Stimulated activated CD8-positive, alpha-beta memory T cell treated with anti-CD3 and anti-CD28 coated beads, Interleukin-2, amount 100 ng/mL, for 1 hour (primary cell): ENCODE data around the gene SNX25.
"Not testable (repeated sequence)": the region's sequence is repeated elsewhere in the genome, so short reads cannot be mapped to it uniquely, and the experiment has no call there.

Experiments used
- DNase-seq, 2 donors: peaks; one replicate each; pipeline ENCODE4 v3.0.0-alpha.2; 2020; ENCODE audit warnings: low read depth in 2 of 2

The SNX25 gene

DNA sequence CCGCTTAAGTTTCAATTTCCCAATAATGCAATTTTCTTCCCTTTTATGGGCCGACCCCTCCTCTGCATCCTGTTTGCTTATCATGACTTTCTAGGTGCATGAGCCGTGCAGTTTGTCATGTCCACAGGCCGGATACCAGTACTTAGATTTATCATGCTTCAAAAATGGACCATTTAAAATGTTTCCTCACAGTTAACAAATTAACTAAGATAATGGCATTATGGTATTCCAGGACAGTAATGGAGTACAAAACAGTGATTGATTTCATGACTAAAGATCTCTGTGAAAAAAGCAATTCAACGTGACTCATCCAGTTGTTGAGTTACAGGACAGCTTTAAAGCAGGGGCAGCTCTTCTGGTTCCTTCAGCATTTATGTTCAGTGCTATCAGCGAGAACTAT is 23.0 kb downstream of the SNX25 start:
- no peak for DNase-seq

DNA sequence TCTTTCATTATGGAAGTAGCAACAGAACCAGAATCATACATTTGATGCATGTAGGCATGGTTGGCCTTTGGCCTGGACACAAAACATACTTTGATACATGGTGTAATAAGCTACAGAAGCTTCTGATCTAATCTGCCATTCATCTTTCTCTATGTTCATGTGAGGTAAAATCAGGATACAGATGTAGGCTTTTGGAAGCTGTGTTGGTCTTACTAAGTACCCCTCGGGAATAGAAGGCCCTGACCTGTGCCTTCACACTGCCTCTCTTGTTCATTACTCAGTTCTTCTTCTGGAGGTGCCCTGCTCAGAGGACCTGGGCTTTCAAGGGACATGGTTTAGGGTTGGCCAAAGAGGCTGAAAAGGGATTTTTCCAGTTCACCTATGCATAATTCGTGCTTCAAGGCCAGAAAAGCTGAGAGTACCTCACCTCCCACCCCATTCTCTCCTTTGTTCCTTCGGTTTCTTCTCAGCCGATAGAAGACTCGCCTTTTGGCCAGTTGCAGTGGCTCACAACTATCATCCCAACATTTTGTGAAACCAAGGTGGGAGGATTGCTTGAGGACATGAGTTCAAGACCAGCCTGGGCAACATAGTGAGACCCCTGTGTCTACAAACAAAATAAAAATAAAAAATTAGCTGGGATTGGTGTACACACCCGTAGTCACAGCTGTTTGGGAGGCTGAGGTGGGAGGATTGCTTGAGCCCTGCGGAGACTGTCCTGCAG is 25.9 kb downstream of the SNX25 start:
- no peak for DNase-seq

DNA sequence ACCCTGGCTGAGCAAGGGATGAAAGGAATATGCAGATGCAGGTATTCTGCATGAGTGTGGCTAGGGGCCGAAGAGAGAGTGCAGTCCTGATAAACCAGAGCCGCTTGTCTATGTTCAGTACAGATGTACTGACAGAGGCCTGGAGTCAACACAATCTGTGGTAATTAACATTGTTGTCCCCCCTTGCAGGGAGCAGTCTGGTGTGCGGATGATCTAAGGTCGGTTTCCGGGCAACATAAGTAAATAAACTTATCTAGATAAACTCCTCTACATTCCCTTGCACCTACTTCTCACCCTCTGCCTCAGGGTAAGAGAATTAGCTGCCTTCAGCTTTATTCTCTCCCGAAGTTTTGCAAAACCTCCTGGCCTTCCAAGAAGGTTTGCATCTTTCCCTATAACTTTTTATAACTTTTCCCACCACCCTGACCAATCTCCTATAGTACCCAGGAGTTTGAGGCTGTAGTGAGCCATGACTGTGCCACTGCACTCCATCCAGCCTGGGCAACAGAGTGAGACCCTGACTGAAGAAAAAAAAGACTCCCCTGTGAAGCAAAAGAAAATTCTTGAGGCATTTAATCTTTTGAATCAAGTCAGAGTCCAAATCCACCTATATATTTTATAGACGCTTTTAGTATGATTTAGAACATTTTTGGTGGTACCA is 26.6 kb downstream of the SNX25 start:
- DNase-seq = no peak

DNA sequence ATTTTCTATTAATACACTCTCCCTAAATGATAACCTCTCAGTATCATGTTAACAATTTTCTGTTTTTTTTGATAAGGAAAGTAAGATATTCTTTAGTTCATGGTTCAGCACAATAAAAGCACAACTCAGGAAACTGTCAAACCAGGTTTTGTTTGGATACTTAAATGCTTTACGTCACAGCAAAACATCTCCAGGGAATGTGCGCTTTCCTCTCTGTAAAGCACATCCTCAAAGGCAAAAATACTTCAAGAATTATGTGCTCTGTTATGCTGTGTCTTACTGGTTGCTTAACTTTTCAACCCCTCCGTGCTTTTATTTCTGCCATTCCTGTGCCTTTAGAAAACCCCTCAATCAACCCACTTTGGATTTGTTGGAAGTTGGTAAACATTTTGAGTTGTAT is 27.8 kb downstream of the SNX25 start:
- DNase-seq = no peak

DNA sequence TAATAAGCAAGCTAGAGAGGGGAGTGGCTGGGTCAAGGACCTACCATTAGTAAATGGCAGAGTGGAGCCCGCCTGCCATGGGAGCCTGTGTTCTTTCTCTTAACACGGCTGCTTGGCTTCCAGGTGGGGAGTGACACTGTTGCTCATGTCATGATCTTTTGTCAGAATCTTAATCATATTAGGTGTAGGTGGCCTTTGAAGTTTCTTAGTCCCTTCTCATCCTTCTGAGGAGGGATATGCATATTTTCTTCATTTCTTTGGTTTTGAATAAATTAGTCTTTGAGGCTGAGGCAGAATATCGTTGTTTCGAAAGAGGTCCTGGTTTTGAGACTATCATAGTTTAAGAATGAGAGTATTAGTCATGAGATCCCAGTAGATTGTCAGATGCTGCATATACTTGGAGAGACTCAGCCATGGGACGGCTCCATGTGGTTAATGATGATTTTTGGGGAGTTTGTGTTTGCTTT is 28.9 kb downstream of the SNX25 start:
- no peak for DNase-seq

DNA sequence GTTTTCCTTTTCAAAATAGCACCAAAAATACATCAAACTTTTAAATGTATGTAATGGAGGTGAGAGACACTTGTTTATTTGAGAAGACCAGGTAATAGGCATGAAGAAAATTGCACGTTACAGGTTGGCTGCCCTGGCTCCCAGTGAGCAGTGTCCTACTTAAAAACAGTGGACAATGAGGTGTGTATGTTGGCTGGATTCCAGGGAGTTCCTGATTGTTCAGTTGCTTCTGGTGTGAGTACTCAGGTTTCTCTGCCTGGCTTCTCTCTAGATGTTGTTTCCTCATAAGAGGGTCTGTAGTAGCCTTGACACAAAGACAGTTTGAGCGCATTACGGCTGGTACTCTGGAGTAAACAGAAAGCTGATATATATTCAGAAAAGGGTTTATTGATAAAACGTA is 29.4 kb downstream of the SNX25 start:
- DNase-seq = no peak

DNA sequence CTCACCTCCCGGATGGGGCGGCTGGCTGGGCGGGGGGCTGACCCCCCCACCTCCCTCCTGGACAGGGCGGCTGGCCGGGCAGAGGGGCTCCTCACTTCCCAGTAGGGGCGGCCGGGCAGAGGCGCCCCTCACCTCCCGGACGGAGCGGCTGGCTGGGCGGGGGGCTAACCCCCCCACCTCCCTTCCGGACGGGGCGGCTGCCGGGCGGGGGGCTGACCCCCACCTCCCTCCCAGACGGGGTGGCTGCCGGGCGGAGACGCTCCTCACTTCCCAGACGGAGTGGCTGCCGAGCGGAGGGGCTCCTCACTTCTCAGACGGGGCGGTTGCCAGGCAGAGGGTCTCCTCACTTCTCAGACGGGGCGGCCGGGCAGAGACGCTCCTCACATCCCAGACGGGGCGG is 31.1 kb downstream of the SNX25 start:
- not testable (repeated sequence) for DNase-seq

DNA sequence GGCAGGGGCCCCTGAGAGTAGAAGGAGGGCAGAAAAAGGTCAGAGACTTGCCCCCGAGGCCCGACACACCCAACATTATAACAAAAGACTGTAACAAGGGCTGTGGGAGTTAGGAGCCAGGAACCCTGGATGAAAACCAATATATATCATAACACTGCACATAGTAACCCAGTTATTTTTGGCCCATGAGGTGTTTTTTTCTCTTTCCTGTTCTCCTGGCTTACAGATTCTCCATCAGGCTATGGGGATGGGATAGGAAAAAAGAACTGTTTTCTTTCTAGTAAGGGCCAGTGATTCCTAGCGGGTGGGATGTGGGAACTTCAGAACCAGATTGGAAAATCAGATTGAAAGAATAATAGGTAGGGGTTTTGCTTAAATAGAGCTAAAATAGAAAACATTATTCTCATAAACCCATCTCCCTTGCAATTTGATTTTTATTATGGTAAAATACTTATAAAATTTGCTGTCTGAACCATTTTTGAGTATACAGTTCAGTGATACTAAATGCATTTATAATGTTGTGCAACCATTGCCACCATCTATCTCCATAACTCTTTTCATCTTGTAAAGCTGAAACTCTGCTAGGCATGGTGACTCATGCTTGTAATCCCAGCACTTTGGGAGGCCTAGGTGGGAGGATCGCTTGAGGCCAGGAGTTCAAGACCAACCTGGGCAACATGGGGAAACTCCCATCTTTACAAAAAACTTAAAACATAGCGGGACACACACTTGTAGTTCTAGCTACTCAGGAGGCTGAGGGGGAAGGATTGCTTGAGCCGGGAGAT is 33.5 kb downstream of the SNX25 start:
- DNase-seq = no peak

DNA sequence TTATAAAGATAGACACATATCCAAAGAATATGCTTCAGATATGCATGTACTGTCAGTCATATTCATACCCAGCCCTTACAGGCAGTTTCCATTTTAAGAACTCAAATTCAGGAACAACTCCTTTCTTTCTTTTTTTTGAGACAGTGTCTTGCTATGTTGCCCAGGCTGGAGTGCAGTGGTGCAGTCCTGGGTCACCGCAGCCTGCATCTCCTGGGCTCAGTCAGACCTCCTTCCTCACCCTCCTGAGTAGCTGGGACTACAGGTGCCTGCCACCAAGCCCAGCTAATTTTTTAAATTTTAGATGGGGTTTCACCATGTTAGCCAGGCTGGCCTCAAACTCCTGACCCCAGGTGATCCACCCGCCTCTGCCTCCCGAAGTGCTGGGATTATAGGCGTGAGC is 34.5 kb downstream of the SNX25 start:
- no peak for DNase-seq

DNA sequence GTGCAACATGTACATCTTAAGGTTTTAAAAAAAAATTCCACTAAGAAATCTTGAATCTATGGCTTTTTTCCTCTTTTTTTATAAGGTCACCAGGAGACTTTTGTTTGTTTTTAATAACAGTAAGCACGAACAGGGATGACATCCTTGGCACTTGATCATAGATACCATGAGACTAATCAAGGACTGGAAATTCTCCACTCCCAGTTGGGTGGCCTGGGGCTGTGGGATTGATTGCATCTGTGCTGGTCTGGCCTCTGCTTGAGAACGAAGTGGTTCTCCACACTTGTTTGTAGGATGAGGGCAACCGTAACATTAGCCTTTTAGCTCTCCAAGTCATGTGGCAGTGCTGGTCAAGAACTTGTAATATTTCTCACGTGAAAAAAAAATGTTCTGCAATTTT is 35.4 kb downstream of the SNX25 start:
- no peak for DNase-seq

DNA sequence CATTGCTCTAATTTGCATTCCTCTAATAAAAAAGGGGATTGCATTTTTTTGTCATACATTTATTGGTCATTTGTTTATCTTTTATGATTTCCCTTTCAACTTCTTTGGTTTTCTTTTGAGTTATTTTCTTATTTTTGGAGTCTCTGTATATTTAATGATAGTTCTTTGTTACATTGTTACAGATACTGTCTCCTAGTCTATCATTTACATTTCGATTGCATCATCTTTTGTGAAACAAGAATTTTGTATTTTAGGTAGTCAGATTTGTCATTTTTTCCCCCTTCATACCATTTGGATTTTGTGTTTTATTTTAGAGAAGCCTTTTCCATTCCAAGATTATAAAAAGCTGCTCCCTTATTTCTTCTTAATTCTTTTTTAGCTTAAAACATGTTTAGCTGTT is 37.1 kb downstream of the SNX25 start:
- DNase-seq = no peak

DNA sequence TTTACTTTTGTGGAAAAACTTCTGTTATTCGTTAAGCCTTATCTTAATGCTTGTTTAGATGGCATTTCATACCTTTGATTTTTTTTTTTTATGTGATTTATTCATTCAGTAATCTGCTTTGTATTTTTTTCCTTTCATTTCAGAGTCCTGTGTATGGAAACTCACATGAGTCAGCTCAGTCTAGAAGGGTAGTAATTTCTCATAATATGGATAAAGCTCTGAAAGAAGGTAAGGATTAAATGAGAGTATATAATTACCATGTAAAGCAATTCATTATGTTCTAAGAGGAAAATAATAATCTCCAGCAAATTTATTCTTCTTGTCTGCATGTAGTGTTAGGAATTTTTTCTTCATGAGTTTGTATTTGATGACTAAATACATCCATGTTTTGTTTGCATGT is 37.8 kb downstream of the SNX25 start:
- no peak for DNase-seq

DNA sequence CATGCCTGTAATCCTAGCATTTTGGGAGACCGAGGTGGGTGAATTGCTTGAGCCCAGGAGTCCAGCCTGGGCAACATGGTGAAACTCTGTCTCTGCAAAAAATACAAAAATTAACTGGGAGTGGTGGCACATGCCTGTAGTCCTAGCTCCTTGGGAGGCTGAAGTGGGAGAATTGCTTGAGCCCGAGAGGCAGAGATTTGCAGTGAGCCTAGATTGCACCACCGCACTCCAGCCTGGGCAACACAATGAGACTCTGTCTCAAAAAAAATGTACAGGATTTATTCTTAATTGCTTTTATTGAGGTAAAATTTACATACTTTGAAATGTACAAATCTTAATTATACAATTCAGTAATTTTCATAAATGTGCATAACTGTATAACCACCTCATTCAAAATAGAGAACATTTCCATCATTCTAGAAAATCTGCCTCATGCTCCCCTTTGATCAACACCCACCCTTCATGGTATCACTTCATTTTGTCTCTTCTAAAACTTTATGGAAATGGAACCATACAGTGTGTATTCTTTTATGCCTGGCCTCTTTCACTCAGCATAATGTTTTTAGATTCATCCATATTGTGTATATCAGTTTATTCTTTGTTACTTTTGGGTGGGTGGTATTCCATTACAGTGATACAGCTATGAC is 39.1 kb downstream of the SNX25 start:
- DNase-seq = no peak

DNA sequence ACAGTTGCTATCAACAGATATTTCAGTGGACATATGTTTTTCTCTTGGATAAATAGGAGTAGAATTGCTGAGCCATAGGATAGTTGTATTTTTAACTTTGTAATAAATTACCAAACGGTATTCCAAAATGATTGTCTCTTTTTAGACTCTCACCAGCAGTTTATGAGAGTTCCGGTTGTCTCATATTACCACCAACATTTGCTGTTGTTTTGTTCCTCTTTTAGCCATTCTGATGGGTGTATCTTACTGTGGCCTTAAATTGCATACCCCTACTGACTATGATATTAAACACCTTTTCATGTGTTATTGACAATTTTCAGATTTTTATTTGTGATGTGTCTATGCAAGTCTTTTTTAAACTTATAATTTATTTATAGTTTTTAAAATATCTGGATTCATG is 39.7 kb downstream of the SNX25 start:
- no peak for DNase-seq

DNA sequence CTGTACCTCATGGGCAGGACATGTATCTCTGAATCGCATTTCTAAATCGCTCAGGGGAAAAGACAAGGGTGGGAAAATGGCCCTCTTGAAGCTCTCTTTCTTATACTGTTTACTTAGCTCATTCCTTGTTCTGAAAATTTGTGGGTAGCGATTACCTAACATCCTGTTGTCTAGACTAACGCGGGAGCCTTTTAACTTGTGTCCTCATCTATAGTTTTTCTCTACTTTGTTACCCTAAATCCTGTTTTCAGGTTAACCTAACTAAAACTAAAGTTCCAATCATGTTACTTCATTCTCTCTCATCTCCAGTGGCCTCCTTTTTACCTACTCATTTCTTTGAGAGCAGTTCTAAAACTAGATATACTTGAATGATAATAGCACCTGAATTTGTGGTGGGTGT is 45.0 kb downstream of the SNX25 start:
- DNase-seq = no peak

DNA sequence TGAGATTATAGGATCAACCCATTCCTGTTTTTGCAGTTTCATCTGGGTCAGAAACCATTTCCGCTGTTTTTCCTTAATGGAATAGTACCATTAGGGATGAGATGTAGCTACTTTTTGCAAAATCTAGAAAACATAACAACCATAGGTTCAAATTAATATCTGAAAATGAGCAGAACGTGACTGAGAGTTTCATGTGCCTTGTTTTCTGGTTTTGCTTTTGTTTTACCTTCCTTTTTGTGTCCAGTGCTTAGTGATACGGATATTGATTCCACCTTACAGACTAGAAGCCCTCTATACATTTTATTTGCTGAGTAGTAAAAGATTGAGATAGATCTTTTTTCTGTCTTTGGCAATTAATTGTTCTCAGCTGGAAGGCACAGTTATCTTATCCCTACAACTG is 46.5 kb downstream of the SNX25 start:
- no peak for DNase-seq

DNA sequence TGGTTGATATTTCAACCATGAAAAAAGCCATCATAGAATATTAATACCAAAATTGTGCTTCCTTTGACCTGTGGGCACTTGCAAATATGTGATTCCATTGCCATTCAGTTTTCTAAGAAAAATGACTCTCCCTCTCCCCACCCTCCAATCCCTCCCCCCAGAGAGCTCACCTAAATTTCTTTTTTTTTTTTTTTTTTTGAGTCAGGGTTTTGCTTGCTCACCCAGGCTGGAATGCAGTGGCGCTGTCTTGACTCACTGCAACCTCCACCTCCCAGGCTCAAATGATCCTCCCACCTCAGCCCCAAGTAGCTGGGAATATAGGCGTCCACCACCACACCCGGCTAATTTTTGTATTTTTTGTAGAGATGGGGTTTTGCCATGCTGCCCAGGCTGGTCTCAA is 47.0 kb downstream of the SNX25 start:
- no peak for DNase-seq

DNA sequence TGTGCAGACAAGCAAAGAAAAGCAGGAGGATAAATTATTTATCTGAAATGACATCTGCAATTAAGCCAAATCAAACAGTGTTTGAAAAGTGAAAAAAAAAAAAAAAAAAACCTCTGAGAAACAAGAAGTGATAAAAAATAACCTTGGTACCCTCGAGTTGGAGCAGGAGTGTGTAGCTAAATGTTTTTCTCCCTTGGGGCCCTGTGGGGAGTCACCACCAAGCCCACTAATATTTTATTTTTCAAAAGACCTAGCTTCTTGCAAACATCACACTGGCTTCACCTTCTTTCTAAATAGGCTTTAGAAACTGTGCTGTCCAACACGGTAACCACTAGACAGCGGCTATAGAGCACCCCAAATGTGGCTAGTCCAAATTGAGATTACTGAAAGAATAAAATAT is 47.7 kb downstream of the SNX25 start:
- DNase-seq = no peak

DNA sequence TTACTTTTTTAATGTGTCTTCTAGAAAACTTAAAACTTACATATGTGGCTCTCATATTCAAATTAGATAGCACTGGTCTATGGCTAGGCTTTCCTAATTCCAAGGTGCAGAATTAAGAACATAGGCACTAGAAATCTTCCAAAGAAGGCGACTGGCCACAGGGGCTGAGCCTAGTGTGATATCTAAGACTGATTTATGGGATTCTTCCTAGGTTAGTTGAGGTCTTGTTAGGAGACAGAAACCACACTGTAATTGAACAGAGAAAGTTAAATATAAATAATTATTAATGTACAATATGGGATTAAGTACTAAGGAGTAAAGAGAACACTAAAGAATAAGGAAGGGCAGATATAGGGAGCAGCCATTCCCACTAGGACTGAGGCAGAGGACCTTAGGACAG is 48.3 kb downstream of the SNX25 start:
- no peak for DNase-seq

DNA sequence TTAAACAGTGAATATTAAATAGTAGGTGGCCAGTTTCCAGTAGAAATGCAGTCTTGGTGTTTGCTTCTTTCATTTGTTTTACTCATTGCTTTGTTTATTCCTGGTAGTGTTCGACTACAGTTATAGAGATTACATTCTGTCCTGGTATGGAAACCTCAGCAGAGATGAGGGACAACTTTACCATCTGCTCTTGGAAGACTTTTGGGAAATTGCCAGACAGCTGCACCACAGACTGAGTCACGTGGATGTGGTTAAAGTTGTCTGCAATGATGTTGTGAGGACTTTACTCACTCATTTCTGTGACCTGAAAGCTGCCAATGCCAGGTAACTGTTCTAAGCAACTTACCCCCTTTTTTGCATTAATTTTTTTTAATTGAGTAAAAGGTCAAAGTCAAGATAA is 49.3 kb downstream of the SNX25 start:
- not testable (repeated sequence) for DNase-seq

DNA sequence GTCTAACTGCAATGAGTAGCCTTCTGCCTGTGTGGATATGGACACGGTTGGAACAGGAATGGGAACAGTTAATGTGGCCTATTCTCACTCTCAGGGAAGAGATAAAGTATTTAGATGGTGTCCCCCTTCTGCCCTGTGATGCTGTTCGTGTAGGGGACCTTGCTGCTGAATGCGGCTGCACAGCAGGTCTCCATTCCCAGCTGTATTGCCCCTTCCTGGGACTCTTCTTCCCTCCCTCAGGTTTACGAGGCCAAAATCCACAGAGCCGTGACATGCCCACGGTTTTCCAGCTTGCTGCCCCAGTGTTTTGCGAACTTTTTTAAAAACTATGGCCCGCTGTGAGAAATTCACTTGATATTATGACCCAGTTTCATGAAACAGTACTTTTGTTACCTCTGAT is 50.3 kb downstream of the SNX25 start:
- DNase-seq = no peak

DNA sequence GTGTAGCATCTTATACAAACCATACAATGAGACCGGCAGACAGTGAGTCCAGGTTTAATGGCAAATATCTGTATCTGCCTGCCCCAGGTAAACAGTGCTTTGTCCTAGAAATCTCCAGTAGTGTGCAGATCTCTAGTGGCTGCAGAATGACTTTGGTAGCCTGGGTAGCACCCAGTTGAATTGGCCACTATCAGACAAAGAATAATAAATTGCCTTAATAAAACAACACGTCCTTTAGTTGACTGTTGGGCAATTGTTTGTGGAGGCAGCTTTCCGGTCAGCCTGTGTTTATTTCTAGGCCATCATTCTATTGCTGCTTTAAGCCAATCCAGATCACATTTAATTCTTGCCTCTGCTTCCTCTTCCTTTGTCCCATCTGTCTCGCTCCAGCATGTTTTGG is 52.5 kb downstream of the SNX25 start:
- no peak for DNase-seq
